ENCODE measurements around the gene LCE2A.

DNA sequence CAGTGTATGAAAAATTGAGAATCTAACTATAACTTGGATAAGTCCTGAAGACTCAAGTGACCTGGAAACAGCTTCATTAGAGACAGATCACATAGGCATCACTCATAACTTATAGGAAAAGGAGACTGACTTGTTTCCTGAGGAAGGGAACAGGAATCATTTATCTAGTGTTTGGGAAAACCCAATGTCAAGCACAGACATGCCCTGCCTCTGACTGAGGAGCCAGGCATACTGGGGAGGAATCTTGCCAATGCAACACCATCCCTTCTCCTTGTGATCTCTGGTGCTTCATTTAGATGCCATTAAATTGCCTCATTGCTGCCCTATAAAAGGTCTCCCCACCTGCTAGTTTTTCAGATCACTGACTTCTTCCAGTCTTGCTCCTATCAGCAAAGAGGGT, 20.1 kb downstream of the LCE2A start:
- no peak for TF ChIP-seq POLR2A (IDR thresholded peaks at IDR 0.05)
- TF ChIP-seq, protein P1, sequence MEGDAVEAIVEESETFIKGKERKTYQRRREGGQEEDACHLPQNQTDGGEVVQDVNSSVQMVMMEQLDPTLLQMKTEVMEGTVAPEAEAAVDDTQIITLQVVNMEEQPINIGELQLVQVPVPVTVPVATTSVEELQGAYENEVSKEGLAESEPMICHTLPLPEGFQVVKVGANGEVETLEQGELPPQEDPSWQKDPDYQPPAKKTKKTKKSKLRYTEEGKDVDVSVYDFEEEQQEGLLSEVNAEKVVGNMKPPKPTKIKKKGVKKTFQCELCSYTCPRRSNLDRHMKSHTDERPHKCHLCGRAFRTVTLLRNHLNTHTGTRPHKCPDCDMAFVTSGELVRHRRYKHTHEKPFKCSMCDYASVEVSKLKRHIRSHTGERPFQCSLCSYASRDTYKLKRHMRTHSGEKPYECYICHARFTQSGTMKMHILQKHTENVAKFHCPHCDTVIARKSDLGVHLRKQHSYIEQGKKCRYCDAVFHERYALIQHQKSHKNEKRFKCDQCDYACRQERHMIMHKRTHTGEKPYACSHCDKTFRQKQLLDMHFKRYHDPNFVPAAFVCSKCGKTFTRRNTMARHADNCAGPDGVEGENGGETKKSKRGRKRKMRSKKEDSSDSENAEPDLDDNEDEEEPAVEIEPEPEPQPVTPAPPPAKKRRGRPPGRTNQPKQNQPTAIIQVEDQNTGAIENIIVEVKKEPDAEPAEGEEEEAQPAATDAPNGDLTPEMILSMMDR (IDR thresholded peaks at IDR 0.05): no peak

Measured in prostate gland (tissue), 2 donors.